Liver (tissue), 9 donors: ENCODE results near the gene CIC. TPM values are rescaled to one million over a fixed set of nuclear protein-coding genes. Genes with fewer than 3 reads are reported as not detected.

Experiments
- DNase-seq: peaks from one replicate; pipeline ENCODE4 v3.0.0-alpha.2; 2017; ENCODE audit warnings: low spot score
- H3K27ac ChIP-seq, 2 donors: one replicate each; pipeline ENCODE4 v1.7.0; 2013; ENCODE audit warnings: inconsistent platforms in 2 of 2, low read length in 2 of 2, control low read depth in 1 of 2, low read depth in 1 of 2, mild to moderate bottlenecking in 1 of 2
- H3K27me3 ChIP-seq, 4 donors: one replicate each; pipeline versions ENCODE4 v1.6.1 to v1.7.0; 2013; ENCODE audit warnings: low read length in 3 of 4, inconsistent platforms in 1 of 4, mild to moderate bottlenecking in 1 of 4, moderate library complexity in 1 of 4; ENCODE audit not compliant: control insufficient read depth in 4 of 4, insufficient read depth in 4 of 4
- H3K36me3 ChIP-seq, 4 donors: one replicate each; pipeline versions ENCODE4 v1.6.1 to v1.7.0; 2013; ENCODE audit warnings: low read length in 3 of 4, mild to moderate bottlenecking in 3 of 4, low read depth in 1 of 4, moderate library complexity in 1 of 4; ENCODE audit not compliant: control insufficient read depth in 4 of 4, insufficient read depth in 3 of 4
- H3K4me1 ChIP-seq, 4 donors: one replicate each; pipeline versions ENCODE4 v1.6.1 to v1.7.0; 2013; ENCODE audit warnings: low read length in 3 of 4, mild to moderate bottlenecking in 3 of 4, moderate library complexity in 1 of 4; ENCODE audit not compliant: control insufficient read depth in 4 of 4, insufficient read depth in 4 of 4
- H3K4me3 ChIP-seq, 3 donors: one replicate each; pipeline versions ENCODE4 v1.6.1 to v1.7.0; 2013; ENCODE audit warnings: low read length in 3 of 3, control low read depth in 1 of 3, low read depth in 1 of 3, mild to moderate bottlenecking in 1 of 3
- H3K9ac ChIP-seq, 2 donors: one replicate each; pipeline ENCODE4 v1.7.0; 2013; ENCODE audit warnings: low read length in 2 of 2, mild to moderate bottlenecking in 2 of 2, moderate library complexity in 2 of 2, control low read depth in 1 of 2, low read depth in 1 of 2
- H3K9me3 ChIP-seq, 4 donors: one replicate each; pipeline versions ENCODE4 v1.6.1 to v1.7.0; 2013; ENCODE audit warnings: low read length in 3 of 4; ENCODE audit not compliant: control insufficient read depth in 4 of 4
- ATF3 ChIP-seq: IDR thresholded peaks from 2 replicates; pipeline ENCODE4 v1.6.1; 2016; ENCODE audit warnings: antibody characterized with exemption
- CTCF ChIP-seq: fragments of 150-350 bp; IDR thresholded peaks from 2 replicates; pipeline ENCODE4 v1.5.1; 2017; ENCODE audit warnings: improper control_type of control experiment, low read depth, low read length; ENCODE audit not compliant: missing input control
- EGR1 ChIP-seq, 2 donors: IDR thresholded peaks; 2 replicates each; pipeline ENCODE4 v1.6.1; 2016 to 2018; ENCODE audit warnings: antibody characterized with exemption in 2 of 2, low read depth in 2 of 2
- FOXA1 ChIP-seq: IDR thresholded peaks from 2 replicates; pipeline ENCODE4 v1.6.1; 2016; ENCODE audit warnings: antibody characterized with exemption
- FOXA2 ChIP-seq: IDR thresholded peaks from 2 replicates; pipeline ENCODE4 v1.6.1; 2016; ENCODE audit warnings: antibody characterized with exemption
- GABPA ChIP-seq, 2 donors: IDR thresholded peaks in 1 of 2; conservative IDR thresholded peaks in 1 of 2; 2 replicates each; pipeline ENCODE4 v1.6.1; 2016; ENCODE audit warnings: antibody characterized with exemption in 2 of 2, mild to moderate bottlenecking in 1 of 2, moderate library complexity in 1 of 2
- HNF4A ChIP-seq, 2 donors: conservative IDR thresholded peaks; 2 replicates each; pipeline ENCODE4 v1.6.1; 2016; ENCODE audit warnings: antibody characterized with exemption in 2 of 2, mild to moderate bottlenecking in 2 of 2
- HNF4G ChIP-seq: IDR thresholded peaks from 2 replicates; pipeline ENCODE4 v1.6.1; 2016; ENCODE audit warnings: antibody characterized with exemption
- JUND ChIP-seq, 2 donors: IDR thresholded peaks; 2 replicates each; pipeline ENCODE4 v1.6.1; 2016; ENCODE audit warnings: antibody characterized with exemption in 2 of 2
- MAX ChIP-seq: IDR thresholded peaks from 2 replicates; pipeline ENCODE4 v1.6.1; 2016; ENCODE audit warnings: antibody characterized with exemption
- NR2F2 ChIP-seq: IDR thresholded peaks from 2 replicates; pipeline ENCODE4 v1.6.1; 2016; ENCODE audit warnings: antibody characterized with exemption
- RAD21 ChIP-seq, 2 donors: IDR thresholded peaks; 2 replicates each; pipeline ENCODE4 v1.6.1; 2016; ENCODE audit warnings: antibody characterized with exemption in 2 of 2, mild to moderate bottlenecking in 2 of 2
- REST ChIP-seq: IDR thresholded peaks from 2 replicates; pipeline ENCODE4 v1.6.1; 2016; ENCODE audit warnings: antibody characterized with exemption, mild to moderate bottlenecking
- RXRA ChIP-seq, 2 donors: IDR thresholded peaks; 2 replicates each; pipeline ENCODE4 v1.6.1; 2017 to 2018; ENCODE audit warnings: antibody characterized with exemption in 2 of 2, mild to moderate bottlenecking in 1 of 2
- TAF1 ChIP-seq: conservative IDR thresholded peaks from 2 replicates; pipeline ENCODE4 v1.6.1; 2016; ENCODE audit warnings: antibody characterized with exemption, mild to moderate bottlenecking
- YY1 ChIP-seq: IDR thresholded peaks from 2 replicates; pipeline ENCODE4 v1.6.1; 2016; ENCODE audit warnings: antibody characterized with exemption, mild to moderate bottlenecking
- ZBTB33 ChIP-seq: IDR thresholded peaks from 2 replicates; pipeline ENCODE4 v1.6.1; 2016; ENCODE audit warnings: antibody characterized with exemption
- WGBS: extraction: QIAGEN DNeasy Blood & Tissue Kit; methylation state at CpG from one replicate; pipeline ENCODE4 v1.1.7; 2013; 5-methylcytosine and 5-hydroxymethylcytosine counted together
- polyA plus RNA-seq, 2 donors: library from polyadenylated mRNA; stranded (reverse) in 1 of 2; unstranded in 1 of 2; fragments of 200-250 nt in 1 of 2; fragments of >200 nt in 1 of 2; fragmentation: Nextera tagmentation in 1 of 2; extraction: Ambion mirVana in 1 of 2; gene quantifications; one replicate each; pipeline versions ENCODE4 v1.2.1 to v1.2.3, GENCODE V29; 2013 to 2015
- total RNA-seq, 2 donors: library from RNA; depleted of rRNA; stranded (reverse); fragments of >200 nt; gene quantifications; one replicate each; pipeline ENCODE4 v1.2.3, GENCODE V29; 2014
- donor health status: healthy.
- donor health status: healthy.
- donor health status: healthy.
- donor health status: healthy.
- donor health status: healthy.

CIC gene
- total and polyA plus RNA-seq, 4 donors, result 5.6 to 21.3 (median 17.2) TPM

GRCh38 chr19:42233678-42234292 is 35.3 kb upstream of the CIC start:
- DNase-seq, result no peak
- no peak overlapping the region for H3K9ac ChIP-seq
- H3K36me3 ChIP-seq, result peaks cover 18 to 66% (median 41%) of the 10 kb centered on the region in 4 donors
- H3K4me1 ChIP-seq, result no peaks in the 10 kb centered on the region
- H3K27ac ChIP-seq, result no peak overlapping the region
- H3K27me3 ChIP-seq, result no peaks in the 10 kb centered on the region
- no peaks in the 10 kb centered on the region for H3K9me3 ChIP-seq
- WGBS, result 92% methylated on average over 6 of the region's 6 CpGs
- no peak overlapping the region for H3K4me3 ChIP-seq
- no peak for TF ChIP-seq FOXA2
- no peak for TF ChIP-seq HNF4A (conservative IDR thresholded peaks at IDR 0.05)
- no peak for TF ChIP-seq HNF4G
- TF ChIP-seq GABPA (IDR thresholded peaks at IDR 0.05 in 1 of 2, conservative IDR thresholded peaks at IDR 0.05 in 1 of 2), result no peak
- no peak for TF ChIP-seq YY1
- TF ChIP-seq ATF3, result no peak
- TF ChIP-seq REST, result no peak
- no peak for TF ChIP-seq CTCF
- no peak for TF ChIP-seq NR2F2
- TF ChIP-seq FOXA1, result no peak
- TF ChIP-seq MAX, result no peak
- TF ChIP-seq JUND (IDR thresholded peaks at IDR 0.05), result no peak
- no peak for TF ChIP-seq RAD21 (IDR thresholded peaks at IDR 0.05)
- no peak for TF ChIP-seq RXRA (IDR thresholded peaks at IDR 0.05)
- no peak for TF ChIP-seq ZBTB33

GRCh38 chr19:42234364-42234763 is 34.7 kb upstream of the CIC start:
- H3K27me3 ChIP-seq, result no peaks in the 10 kb centered on the region
- peaks cover 18 to 63% (median 42%) of the 10 kb centered on the region in 4 donors for H3K36me3 ChIP-seq
- no peaks in the 10 kb centered on the region for H3K9me3 ChIP-seq
- no peak overlapping the region for H3K27ac ChIP-seq
- no peak overlapping the region for H3K4me3 ChIP-seq
- H3K9ac ChIP-seq, result no peak overlapping the region
- no peak for DNase-seq
- H3K4me1 ChIP-seq, result no peaks in the 10 kb centered on the region
- 98% methylated on average over 11 of the region's 11 CpGs for WGBS
- TF ChIP-seq EGR1 (IDR thresholded peaks at IDR 0.05; ENCODE audit: low read depth in 2 of 2) (no peak), HNF4G (no peak), TAF1 (no peak), YY1 (no peak), GABPA (IDR thresholded peaks at IDR 0.05 in 1 of 2, conservative IDR thresholded peaks at IDR 0.05 in 1 of 2) (no peak), NR2F2 (no peak), MAX (no peak), FOXA2 (no peak), ZBTB33 (no peak), ATF3 (no peak), RAD21 (IDR thresholded peaks at IDR 0.05) (no peak), FOXA1 (no peak)
